DND-41 (cell line): Measurements from ENCODE around the gene ZNF624.

Experiments
- ATAC-seq: fragments of 200-7000 bp; cut with Tn5 transposase; 3 replicates; pipeline ENCODE4 v1.9.1; 2021; ENCODE audit warnings: low read depth; ENCODE audit not compliant: insufficient read depth
- DNase-seq: peaks from one replicate; pipeline ENCODE4 v3.0.0-alpha.2; 2020
- H2AFZ ChIP-seq: 2 replicates; pipeline ENCODE4 v1.6.0; 2012; ENCODE audit warnings: low read depth, low read length
- H3K27ac ChIP-seq: 2 replicates; pipeline ENCODE4 v1.5.1; 2012; ENCODE audit warnings: low read length, inconsistent platforms
- H3K27me3 ChIP-seq: fragments of 200-600 bp; sonication (generic); 2 replicates; pipeline ENCODE4 v1.6.0; 2012; ENCODE audit warnings: low read length, mild to moderate bottlenecking, inconsistent platforms; ENCODE audit not compliant: insufficient read depth, poor library complexity
- H3K36me3 ChIP-seq: 2 replicates; pipeline ENCODE4 v1.5.1; 2012; ENCODE audit warnings: low read length, inconsistent platforms; ENCODE audit not compliant: insufficient read depth
- H3K4me1 ChIP-seq: 2 replicates; pipeline ENCODE4 v1.5.1; 2012; ENCODE audit warnings: mild to moderate bottlenecking, low read length; ENCODE audit not compliant: insufficient read depth
- H3K4me2 ChIP-seq: 2 replicates; pipeline ENCODE4 v1.6.0; 2012; ENCODE audit warnings: mild to moderate bottlenecking, moderate library complexity, low read length, inconsistent platforms; ENCODE audit not compliant: insufficient read depth
- H3K4me3 ChIP-seq, 2 experiments: fragments of 200-600 bp in 1 of 2; shearing (Covaris generic) in 1 of 2; 2 replicates each; pipeline ENCODE4 v1.5.1; 2012 to 2016; ENCODE audit warnings: inconsistent platforms in 2 of 2, low read length in 2 of 2, mild to moderate bottlenecking in 2 of 2, low read depth in 1 of 2, moderate library complexity in 1 of 2
- H3K79me2 ChIP-seq: 2 replicates; pipeline ENCODE4 v1.6.0; 2012; ENCODE audit warnings: low read length, inconsistent platforms; ENCODE audit not compliant: insufficient read depth
- H3K9ac ChIP-seq: 2 replicates; pipeline ENCODE4 v1.6.0; 2012; ENCODE audit warnings: low read depth, mild to moderate bottlenecking, inconsistent platforms, low read length, moderate library complexity
- H3K9me3 ChIP-seq: 2 replicates; pipeline ENCODE4 v1.5.1; 2012; ENCODE audit warnings: low read length, moderate library complexity, mild to moderate bottlenecking, inconsistent platforms; ENCODE audit not compliant: insufficient read depth, severe bottlenecking
- H4K20me1 ChIP-seq: 2 replicates; pipeline ENCODE4 v1.6.0; 2012; ENCODE audit warnings: low read length; ENCODE audit not compliant: insufficient read depth
- EZH2 ChIP-seq: IDR thresholded peaks from 3 replicates; pipeline ENCODE4 v1.6.1; 2012; ENCODE audit warnings: borderline replicate concordance, low read depth, mild to moderate bottlenecking, moderate library complexity, low read length, inconsistent platforms; ENCODE audit not compliant: severe bottlenecking
- TF ChIP-seq, protein P1 (sequence below): IDR thresholded peaks from 2 replicates; pipeline ENCODE4 v1.5.1; 2012; ENCODE audit warnings: borderline replicate concordance, low read length, moderate library complexity, mild to moderate bottlenecking; ENCODE audit not compliant: poor library complexity, severe bottlenecking; ENCODE audit errors: extremely low read depth

The ZNF624 gene

DNA sequence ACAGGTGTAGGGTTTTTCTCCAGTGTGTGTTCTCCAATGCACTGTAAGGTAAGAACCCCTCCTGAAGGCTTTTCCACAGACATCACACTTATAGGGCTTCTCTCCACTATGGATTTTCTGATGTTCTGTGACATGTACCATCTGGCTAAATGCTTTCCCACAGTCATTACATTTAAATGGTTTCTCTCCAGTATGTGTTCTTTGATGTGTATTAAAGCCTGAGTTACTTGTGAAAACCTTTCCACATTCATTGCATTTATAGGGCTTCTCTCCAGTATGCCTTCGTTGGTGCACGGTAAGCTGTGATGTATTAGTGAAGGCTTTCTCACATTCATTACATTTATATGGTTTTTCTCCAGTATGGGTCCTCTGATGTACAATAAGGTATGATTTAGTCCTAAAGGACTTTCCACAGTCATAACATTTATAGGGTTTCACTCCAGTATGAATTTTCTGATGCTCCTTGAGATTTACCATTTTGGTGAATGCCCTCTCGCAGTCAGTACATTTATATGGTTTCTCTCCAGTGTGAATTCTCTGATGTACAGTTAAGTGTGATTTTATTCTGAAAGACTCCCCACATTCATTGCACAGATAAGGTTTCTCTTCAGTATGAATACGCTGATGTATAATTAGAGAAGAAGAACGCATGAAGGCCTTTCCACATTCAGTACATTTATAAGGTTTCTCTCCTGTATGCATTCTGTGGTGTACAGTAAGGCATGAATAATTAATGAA is 30.9 kb downstream of the ZNF624 start:
- Histone ChIP-seq H2AFZ (no peak overlapping the region), H3K4me1 (no peaks in the 10 kb centered on the region), H3K9me3 (peaks cover 57% of the 10 kb centered on the region), H3K27me3 (no peaks in the 10 kb centered on the region), H3K27ac (no peak overlapping the region), H3K9ac (no peak overlapping the region), H3K4me3 (no peak overlapping the region), H3K79me2 (no peaks in the 10 kb centered on the region), H3K4me2 (no peak overlapping the region), H4K20me1 (no peaks in the 10 kb centered on the region), H3K36me3 (peaks cover 47% of the 10 kb centered on the region)
- no peak for DNase-seq
- no peak for ATAC-seq
- TF ChIP-seq EZH2, result no peak
- TF ChIP-seq, protein P1, sequence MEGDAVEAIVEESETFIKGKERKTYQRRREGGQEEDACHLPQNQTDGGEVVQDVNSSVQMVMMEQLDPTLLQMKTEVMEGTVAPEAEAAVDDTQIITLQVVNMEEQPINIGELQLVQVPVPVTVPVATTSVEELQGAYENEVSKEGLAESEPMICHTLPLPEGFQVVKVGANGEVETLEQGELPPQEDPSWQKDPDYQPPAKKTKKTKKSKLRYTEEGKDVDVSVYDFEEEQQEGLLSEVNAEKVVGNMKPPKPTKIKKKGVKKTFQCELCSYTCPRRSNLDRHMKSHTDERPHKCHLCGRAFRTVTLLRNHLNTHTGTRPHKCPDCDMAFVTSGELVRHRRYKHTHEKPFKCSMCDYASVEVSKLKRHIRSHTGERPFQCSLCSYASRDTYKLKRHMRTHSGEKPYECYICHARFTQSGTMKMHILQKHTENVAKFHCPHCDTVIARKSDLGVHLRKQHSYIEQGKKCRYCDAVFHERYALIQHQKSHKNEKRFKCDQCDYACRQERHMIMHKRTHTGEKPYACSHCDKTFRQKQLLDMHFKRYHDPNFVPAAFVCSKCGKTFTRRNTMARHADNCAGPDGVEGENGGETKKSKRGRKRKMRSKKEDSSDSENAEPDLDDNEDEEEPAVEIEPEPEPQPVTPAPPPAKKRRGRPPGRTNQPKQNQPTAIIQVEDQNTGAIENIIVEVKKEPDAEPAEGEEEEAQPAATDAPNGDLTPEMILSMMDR, result no peak

DNA sequence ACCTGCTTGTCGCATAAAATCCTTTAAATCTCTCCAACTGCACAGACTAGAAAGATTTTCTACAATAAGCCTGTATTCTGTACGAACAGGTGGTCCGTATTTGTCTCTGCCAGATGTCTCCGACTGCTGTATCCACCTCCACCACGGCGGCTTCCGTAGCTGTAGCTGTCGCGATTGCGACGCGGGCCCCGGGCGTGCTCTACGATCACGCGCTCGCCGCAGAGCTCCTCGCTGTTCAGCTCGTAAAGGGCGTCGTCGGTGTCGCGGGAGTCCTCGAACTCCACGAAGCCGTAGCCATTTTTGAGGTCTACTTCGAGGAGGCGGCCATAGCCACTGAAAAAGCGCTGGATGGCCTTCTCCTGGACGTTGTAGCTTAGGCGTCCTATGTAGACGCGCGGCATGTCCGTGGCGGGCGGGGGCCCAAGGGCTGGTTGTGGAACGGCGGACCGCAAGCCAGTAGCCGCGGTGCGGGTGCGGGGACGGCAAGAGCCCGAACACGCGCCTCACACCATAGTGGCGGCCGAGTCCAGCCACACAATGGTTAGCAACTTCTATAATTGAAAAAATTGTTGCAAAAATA is 36.1 kb downstream of the ZNF624 start:
- TF ChIP-seq EZH2, result no peak
- H3K79me2 ChIP-seq, result no peaks in the 10 kb centered on the region
- no peaks in the 10 kb centered on the region for H3K27me3 ChIP-seq
- no peak for ATAC-seq
- DNase-seq, result no peak
- no peak overlapping the region for H2AFZ ChIP-seq
- no peak overlapping the region for H3K4me2 ChIP-seq
- H3K27ac ChIP-seq, result no peak overlapping the region
- H3K36me3 ChIP-seq, result 0 out of 2 replicates have a peak, but pooled peaks cover 4% of the 10 kb centered on the region
- peaks cover 32% of the 10 kb centered on the region for H3K9me3 ChIP-seq
- H3K9ac ChIP-seq, result no peak overlapping the region
- no peaks in the 10 kb centered on the region for H4K20me1 ChIP-seq
- H3K4me3 ChIP-seq, result no peak overlapping the region
- H3K4me1 ChIP-seq, result no peaks in the 10 kb centered on the region

DNA sequence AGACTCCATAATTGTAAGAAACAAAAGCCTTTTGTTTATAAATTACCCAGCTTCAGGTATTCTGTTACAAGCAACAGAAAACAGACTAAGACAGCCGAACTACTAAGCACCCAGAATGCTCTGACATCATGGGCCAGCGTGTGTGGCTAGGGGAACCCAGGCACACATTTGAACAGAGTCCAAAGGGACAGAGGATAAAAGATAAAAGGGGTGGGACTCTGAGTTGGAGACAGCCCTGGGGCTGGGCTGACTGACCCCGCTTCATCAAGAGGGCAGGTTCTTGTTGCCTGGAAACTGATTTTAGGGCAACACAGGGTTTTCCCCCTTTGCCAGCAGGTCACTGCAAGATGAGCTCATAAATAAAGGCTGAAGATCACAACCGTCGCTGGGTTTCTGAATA is 54.1 kb downstream of the ZNF624 start:
- Histone ChIP-seq H3K27ac (no peak overlapping the region), H2AFZ (no peak overlapping the region), H3K4me3 (no peak overlapping the region), H3K4me1 (no peaks in the 10 kb centered on the region), H3K9ac (no peak overlapping the region), H3K27me3 (peaks cover 3% of the 10 kb centered on the region), H3K9me3 (no peaks in the 10 kb centered on the region), H4K20me1 (no peaks in the 10 kb centered on the region), H3K4me2 (no peak overlapping the region), H3K79me2 (no peaks in the 10 kb centered on the region), H3K36me3 (no peaks in the 10 kb centered on the region)
- ATAC-seq (no peak), DNase-seq (no peak)
- TF ChIP-seq, protein P1, result no peak
- no peak for TF ChIP-seq EZH2

DNA sequence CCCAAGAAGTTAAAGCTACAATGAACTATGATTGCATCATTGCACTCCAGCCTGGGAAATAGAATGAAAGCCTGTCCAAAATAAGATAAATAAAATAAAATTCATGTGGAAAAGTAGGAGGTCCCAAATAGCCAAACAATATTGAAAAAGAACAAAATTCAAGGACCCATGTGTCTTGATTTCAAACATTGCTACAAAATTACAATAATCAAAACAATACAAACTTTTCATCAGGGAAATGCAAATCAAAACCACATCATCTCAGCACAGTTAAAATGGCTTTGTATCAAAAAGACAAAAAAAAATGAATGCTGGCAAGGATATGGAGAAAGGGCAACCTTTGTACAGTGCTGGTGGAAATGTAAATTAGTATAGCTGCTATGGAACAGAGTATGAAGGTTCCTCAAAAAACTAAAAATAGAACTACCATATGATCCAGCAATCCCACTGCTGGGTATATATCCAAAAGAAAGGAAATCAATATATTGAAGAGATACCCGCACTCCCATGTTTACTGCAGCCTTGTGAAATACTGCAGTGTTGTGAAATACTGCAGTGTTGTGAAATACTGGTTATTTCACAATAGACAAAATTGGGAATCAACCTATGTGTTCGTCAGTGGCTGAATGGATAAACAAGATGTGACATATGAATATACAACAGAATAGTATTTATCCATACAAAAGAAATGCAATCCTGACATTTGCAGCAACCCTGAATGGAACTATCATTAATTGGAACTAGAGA is 60.1 kb downstream of the ZNF624 start:
- Histone ChIP-seq H3K4me2 (no peak overlapping the region), H3K79me2 (no peaks in the 10 kb centered on the region), H3K9me3 (no peaks in the 10 kb centered on the region), H3K27me3 (peaks cover 3% of the 10 kb centered on the region), H3K4me1 (peaks cover 13% of the 10 kb centered on the region), H2AFZ (no peak overlapping the region), H3K36me3 (no peaks in the 10 kb centered on the region), H3K27ac (no peak overlapping the region), H3K4me3 (no peak overlapping the region), H4K20me1 (no peaks in the 10 kb centered on the region), H3K9ac (no peak overlapping the region)
- no peak for DNase-seq
- TF ChIP-seq EZH2, result no peak
- TF ChIP-seq, protein P1, result no peak
- ATAC-seq, result no peak
